GM19467 (cell line): Measurements from ENCODE around the gene STARD5.
"Not testable (repeated sequence)": the region's sequence is repeated elsewhere in the genome, so short reads cannot be mapped to it uniquely, and the experiment has no call there.

ENCODE experiments used
- ATAC-seq: cut with Tn5 transposase; IDR thresholded peaks from one replicate; pipeline ENCODE4 v1.9.1; 2021; ENCODE audit warnings: mild to moderate bottlenecking, moderate library complexity; ENCODE audit not compliant: unreplicated experiment

Gene STARD5

GRCh38 chr15:81337713-81338157 is 13.8 kb upstream of the STARD5 start:
- no peak for ATAC-seq

DNA sequence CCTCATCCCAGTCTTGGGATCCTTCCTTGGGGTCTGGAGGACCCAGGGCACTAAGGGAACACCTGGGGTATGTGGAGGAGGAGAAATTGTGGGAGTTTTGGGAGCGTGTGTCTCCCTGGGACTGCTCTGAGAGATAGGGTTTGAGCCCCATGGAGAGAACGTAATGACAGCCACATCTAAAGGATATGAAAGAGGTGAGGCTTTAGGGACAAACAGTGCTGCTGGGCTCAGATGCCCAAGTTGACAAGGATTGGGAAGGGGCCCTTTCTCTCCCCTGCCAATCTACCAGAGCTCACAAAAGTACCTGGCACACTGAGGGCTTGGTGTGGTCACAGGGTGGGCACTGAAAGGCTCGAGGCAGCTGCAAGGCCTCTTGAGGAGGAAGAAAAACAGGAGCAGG is 13.3 kb upstream of the STARD5 start:
- no peak for ATAC-seq

DNA sequence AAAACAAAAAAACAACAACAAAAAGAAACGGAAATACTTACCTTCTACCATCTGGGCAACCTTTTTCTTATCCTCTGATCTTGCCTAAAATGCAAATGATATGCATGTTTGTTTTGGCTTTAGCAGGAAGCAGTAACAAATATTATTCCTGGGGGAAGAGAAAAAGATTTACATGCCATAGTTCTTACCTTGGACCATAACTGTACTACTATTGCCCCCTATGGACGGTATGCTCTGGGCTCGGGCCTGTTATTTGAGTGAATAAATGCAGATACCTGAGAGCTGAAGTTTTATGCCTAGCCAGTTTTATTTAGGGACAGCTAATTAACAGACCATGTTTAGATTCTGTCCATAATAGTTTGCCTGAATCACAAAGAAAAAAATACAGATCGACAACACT is 12.6 kb upstream of the STARD5 start:
- no peak for ATAC-seq

DNA sequence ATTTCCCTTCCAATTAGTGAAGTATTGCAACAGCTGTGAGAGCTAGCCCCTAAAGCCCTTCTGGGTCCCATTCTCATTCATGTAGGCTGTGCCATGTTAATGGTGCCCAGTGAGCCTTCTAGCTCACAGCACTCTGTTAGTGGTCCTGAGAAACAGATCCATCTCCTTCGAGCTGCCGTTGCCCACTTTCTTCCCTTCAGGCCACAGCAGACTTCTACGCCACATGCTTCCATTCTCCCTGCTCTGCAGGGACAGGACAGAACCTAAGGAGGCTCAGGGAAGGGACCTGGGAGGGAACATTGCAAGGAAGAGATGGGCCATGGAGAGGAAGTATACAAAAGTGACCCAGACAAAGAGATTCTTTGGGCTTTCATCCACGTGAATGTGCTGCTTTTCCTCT is 11.7 kb upstream of the STARD5 start:
- ATAC-seq: no peak

GRCh38 chr15:81334768-81335435 is 11.0 kb upstream of the STARD5 start:
- ATAC-seq: no peak

- ATAC-seq: no peak
These were observed 9.4 kb upstream of the STARD5 start for GRCh38 chr15:81333363-81333762.

DNA sequence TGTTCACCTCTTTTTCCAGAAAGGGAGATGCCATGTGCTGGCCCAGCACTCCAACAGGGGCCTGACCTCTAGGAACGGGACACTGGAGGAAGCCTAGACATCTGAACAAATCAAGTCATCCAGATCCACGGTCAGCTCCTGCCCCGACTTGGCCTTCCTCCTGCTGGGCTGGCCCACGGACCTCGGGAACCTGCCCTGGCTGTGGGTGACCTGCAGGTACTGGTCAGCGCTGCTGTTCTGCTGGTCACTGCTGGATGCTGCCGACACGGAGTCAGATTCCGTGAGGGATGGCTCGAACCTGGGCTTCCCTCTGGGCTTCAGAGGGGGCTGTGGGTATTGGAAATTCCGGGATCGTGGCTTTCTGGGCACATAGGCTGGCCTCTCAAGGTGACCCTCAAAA is 8.4 kb upstream of the STARD5 start:
- ATAC-seq: no peak

DNA sequence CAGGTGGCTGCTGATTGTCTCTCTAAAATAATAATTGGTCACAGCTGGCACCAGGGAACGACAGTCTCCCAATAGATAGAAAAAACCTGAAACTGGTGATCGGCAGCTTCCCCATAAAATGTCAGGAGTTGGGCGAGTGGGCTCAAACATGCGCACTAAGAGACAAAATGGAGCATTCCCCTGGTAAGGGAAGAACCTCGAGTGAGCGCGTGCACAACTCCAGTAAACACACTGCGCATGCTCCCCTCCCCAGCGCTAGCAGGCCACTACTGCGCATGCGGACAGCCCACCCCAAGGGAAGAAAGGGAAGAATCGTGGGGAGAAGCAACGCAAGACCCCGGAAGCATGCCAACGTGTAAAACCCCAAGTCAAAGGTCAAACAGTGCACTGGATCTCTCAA is 7.7 kb upstream of the STARD5 start:
- ATAC-seq: no peak

- ATAC-seq: not testable (repeated sequence)
These were observed 7.2 kb upstream of the STARD5 start for GRCh38 chr15:81331141-81331540.

- ATAC-seq: no peak
These were observed 6.6 kb upstream of the STARD5 start for GRCh38 chr15:81330366-81331090.

DNA sequence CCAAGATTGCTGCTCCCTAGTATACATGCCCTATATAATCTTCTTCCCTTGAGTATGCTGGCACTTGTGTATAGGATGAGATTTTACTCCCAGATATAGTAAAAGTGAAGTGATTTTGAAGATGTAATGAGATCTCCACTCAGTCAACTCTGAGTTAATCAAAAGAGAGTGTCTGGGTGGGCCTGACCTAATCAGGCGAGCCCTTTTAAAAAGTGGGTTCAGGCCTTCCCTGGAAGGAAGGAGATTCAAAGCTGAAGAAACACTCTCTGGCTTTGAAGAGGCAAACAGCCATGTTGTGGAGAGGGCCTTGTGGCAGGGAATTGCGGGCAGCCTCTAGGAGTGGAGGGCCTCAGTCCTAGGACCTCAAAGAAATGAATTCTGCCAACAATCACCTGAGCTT is 5.5 kb upstream of the STARD5 start:
- no peak for ATAC-seq

- no peak for ATAC-seq
These were observed 3.6 kb upstream of the STARD5 start for GRCh38 chr15:81327516-81327915.

GRCh38 chr15:81326466-81327212 is 2.7 kb upstream of the STARD5 start:
- no peak for ATAC-seq

- ATAC-seq: no peak
These were observed 390 bp downstream of the STARD5 start for GRCh38 chr15:81323559-81323943.

- ATAC-seq: no peak
These were observed 1.2 kb downstream of the STARD5 start for GRCh38 chr15:81322676-81323253.

DNA sequence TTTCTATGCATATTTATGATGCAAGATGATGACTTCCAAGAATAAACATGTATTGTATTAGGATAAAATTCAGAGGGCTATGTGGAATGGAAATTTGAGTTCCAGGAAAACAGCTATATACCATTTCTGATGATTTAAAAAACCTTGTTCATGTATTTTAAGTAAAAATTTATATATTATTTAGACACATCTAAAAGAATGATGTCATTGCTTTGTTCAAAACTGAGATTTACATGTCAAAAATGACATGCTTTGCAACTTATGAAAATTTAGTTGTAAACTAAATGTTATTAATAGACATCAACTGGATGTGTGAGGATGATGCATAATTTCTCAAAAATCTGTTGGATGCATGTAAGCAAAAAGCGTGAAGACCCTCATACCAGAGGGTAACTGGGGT is 2.3 kb downstream of the STARD5 start:
- no peak for ATAC-seq

GRCh38 chr15:81317642-81318017 is 6.3 kb downstream of the STARD5 start:
- ATAC-seq: no peak

- ATAC-seq: no peak
These were observed 7.7 kb downstream of the STARD5 start for GRCh38 chr15:81316267-81316666.

DNA sequence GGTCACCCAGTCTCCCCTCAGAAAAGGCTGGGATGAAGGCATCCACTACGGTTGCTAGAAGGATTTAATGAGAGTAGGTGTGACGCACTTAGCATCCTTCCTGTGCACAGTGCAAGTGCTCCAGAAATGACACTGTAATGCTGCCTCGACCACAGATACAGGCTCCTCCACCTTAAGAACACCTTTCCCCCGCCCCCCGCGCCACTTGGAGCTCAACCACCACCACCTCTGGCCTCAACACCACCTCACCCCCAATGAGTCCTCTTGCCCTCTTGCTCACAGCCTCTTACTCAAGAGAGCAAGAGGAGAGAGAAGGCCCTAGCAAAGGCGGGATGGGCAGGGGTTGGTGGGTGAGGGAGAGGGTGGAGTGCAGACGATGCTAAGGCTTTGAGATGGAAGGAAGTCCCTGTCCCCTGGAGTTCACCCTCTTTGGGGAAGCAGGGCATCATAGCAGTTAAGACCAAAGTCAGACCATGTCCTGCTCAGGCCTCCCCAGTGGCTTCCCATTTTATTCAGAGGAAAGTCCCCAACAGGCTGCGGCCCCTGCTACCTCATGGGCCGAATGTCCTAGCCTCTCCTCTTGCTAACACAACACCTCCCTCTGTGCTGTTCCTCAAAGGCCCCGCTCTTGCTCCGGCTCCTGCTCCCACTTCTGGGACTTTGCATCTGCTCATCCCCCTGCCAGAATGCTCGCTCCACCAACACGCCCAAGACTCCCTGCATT is 8.3 kb downstream of the STARD5 start:
- ATAC-seq: no peak

- ATAC-seq: no peak
These were observed 9.6 kb downstream of the STARD5 start for GRCh38 chr15:81314378-81314777.

- ATAC-seq: no peak
These were observed 10.3 kb downstream of the STARD5 start for GRCh38 chr15:81313686-81314085.
